GM18868 (cell line): ENCODE data around the gene B9D1.

ENCODE experiments used
- ATAC-seq: cut with Tn5 transposase; IDR thresholded peaks from one replicate; pipeline ENCODE4 v1.9.1; 2021; ENCODE audit warnings: mild to moderate bottlenecking, moderate library complexity; ENCODE audit not compliant: unreplicated experiment

Gene B9D1

DNA sequence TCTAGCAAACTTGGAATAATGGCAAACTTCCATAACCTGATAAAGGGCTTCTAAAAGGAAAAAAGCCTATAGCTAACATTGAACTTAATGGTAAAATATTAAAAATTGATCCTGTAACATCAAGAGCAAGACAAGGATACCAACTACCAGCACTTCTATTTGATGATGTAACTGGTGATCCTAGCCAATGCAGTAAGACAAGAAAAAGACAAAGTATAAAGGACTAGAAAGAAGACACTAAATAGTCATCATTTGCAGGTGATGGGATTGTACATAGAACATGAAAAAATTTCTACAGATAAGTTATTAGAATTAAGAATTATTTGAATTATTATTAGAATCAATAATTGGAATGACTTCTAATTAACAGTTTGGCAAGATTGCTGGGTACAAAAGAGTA lies 37.0 kb downstream of the B9D1 start:
- no peak for ATAC-seq

DNA sequence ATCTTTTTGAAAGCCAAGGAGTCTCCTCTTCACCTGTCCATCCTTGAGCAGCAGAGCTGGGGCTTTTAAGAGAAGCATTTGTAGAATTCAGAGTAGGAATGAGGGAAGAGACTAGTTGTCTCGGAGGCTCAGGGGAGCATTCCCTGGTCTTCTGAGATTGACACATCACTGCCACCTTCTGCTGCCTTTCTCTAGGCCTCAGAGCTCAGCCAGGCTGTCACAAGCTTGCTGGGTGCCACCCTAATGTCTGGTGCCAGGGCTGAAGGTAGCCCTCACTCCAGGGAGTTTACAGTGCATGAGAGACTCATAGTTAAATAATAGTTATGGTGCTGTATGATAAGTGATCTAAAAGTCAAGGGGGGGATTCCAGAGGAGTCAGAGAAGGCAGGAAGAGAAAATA lies 39.7 kb downstream of the B9D1 start:
- ATAC-seq, result no peak

DNA sequence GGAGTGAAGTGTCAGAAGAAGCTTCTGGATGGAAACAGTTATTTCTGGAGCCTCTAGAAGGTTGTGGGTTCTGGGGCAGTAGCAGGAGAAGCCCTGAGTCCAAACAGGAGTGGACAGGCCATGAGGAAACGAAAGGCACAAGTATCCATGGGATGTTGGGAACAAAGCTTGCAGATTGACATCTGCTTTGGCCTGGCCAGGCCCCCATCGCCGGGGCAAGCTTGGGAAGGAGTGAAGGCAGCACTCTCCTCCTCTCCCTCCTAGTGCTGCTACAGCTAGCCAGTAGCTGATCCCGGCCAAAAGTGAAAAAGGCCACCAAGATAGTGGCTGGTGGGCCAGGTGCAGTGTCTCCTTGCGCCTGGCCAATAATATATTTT lies 40.4 kb downstream of the B9D1 start:
- no peak for ATAC-seq

GRCh38 chr17:19321481-19322128 lies 40.9 kb downstream of the B9D1 start:
- no peak for ATAC-seq

DNA sequence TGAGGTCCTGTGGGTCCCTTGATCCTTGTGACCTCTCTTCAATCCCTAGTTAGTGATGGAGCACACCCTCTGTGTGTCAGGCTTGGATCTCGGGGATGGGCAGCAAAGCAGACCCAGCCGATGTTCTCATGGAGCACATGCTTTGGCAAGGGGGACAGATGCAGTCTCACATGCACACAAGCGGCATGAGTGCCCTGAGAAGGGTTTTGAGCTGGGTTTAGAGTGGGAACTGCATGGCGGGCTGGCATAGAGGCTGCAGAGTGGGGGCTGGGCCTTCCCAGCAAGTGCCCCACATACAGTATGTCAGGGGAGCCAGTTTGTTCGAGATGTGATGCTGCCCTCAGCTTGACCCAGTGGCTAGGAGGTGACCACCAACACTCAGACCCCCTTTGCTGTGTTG lies 41.6 kb downstream of the B9D1 start:
- ATAC-seq, result no peak

- no peak for ATAC-seq
These were observed 42.6 kb downstream of the B9D1 start for GRCh38 chr17:19319771-19320505.

GRCh38 chr17:19318611-19319010 lies 43.9 kb downstream of the B9D1 start:
- no peak for ATAC-seq

DNA sequence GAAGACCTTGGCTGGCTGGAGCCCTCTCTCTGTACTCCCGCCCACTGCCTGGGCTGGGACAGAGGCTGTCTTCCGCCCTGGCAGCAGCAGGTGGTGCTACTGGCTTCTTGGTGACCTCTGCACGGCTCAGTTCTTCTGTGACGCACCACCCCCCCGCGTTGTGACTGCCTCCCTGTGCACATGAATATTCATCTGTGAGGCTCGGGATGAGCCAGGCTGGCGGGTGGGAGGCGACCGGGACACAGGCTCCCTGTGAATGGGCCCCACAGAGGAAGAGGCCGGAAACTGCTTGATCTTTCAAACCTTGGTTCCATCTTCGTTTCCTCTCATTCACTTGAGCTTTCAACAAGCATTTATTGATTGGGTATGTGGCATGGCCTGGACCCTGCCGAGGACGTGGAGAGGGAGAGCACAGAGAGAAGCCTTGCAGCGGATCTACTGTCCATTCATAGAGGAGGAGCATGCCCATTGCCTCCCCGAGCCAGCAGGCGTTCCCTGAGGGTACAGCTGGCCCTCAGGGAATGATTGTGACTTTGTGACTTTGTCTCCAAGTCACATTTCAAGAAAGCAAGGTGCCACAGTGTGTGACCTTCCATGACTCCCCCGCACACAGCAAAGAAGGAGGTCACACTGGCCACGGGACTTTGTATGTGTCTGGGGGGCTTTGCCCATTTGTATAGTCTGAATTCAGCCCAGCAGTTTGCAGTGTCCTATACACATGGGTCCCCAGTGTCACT lies 45.0 kb downstream of the B9D1 start:
- peak; percentile 74 for ATAC-seq

DNA sequence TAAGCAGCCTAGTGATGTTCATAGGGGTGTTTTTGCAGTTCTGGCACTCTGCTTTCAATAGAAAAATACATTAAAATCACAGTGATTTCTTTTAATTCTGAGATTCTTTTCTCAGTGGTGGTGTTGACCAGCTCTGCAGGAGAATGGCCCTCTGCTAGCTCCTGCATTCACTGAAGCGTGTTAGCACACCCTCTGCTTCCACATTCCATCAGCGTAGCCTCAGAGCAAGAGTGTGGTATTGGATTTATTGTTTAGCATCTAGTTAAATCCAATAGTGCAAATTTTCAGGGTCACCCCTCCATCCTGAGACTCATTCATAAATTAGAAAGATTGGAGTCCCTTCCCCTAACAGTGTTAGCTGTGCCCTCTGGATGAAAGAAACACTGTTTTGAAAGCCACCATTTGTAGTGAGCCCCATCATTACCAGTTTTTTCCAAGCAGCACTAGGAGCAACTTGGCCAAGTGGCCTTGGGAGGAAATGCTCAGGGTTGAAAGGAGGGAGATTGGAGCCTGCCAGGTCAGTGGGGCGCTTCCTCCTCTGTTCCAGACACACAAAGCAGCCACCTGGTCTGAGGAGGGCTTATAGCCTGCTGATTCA lies 45.7 kb downstream of the B9D1 start:
- ATAC-seq, result no peak

- ATAC-seq, result no peak
These were observed 47.4 kb downstream of the B9D1 start for GRCh38 chr17:19315104-19315503.

DNA sequence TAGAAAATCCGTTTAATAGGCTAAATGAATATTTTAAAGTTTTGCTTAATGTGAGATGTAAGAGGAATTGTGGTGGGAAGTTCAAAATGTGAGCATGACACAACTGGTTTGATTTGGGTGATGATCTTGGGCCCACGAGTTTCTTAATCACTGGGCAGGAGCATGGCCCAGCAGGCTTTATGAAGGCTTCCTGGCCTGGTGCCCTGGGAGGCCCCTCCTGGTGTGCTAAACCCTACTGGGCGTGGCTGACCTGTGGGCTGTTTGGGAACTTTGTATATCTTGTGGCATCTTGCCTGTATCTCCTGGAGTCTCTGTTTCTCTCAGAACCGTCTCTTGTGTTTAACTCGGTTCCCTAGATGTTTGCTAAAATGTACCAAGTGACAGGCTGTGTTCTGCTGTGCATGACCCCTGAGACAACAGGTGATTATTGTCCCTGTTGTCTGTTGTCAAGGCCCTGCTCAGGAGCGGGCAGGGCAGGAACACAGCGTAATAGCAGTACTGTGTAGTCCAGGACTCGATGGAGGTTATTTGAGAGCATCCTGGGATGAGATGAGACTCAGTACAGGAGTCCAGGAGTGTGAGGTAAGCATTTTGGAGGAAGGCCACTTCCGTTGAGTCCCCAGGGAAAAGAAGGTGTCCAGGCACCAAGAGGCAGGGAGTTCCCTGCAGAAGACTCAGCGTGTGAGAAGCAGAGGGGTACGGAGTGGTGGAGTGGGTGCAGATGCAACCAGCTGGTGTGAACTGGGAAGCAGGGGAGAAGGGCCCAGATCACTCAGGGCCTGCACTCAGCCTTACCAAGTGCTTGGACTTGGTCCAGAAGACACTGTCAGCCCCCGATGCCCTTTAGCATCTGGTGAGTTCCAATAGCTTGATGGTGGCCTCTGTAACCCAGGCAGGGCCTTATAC lies 48.5 kb downstream of the B9D1 start:
- ATAC-seq, result no peak

- ATAC-seq, result no peak
These were observed 49.3 kb downstream of the B9D1 start for GRCh38 chr17:19313066-19313745.

- ATAC-seq, result no peak
These were observed 50.1 kb downstream of the B9D1 start for GRCh38 chr17:19312406-19312805.

GRCh38 chr17:19311421-19312215 lies 50.9 kb downstream of the B9D1 start:
- ATAC-seq, result no peak

GRCh38 chr17:19311016-19311415 lies 51.5 kb downstream of the B9D1 start:
- no peak for ATAC-seq

DNA sequence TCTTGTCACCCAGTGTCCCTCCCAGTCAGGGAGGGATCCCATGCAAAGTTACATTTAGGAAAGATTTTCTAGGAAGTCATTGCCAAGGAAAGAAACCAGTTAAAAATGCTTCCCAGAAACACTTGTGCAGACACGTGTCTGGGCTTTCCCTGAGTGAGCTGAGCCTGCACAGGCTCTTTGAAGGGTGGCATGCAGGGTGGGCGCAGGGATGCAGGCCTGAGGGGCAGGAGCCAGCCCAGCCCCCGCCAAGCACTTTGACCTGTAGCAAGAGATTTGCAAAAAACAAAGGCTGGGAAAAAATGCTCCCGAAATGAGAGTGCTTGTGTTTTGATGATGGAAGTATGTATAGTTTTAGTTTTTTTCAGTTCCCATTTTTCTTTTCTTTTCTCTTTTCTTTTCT lies 52.4 kb downstream of the B9D1 start:
- no peak for ATAC-seq

DNA sequence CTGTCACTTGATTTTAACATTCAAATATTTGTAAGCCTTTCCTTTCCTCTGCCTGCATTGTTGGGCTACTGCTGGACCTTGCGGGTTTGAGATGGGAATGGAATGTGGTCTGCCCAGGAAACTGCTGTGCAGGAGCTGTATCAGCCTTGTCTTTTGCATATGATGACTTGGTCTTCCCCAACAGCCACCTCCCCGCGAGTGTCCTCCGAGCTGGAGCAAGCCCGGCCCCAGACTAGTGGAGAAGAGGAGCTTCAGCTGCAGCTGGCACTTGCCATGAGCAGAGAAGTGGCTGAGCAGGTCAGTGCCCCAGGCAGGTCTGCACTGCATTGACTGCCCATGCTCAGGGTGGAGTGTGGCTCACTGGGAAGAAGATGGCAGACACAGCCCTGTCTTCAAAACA lies 52.8 kb downstream of the B9D1 start:
- no peak for ATAC-seq

DNA sequence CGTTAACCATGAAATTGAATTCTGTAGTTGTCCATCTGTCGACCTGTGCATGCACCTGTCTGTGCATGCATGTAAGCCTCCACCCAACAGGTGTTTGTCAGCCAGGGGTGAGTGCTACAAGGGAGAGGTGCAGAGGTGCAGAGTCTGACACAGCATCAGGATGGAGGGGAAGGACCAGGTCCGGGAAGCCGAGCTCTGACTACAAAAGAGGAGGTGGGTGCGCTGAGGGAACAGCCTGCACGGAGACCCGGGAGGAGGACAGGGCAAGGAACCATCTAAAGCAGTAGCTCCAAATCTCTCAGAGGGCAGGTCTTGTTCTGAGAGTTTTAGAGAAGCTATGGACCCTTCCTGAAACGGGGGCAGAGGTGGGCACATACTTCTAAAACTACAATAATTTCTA lies 54.1 kb downstream of the B9D1 start:
- ATAC-seq, result no peak

DNA sequence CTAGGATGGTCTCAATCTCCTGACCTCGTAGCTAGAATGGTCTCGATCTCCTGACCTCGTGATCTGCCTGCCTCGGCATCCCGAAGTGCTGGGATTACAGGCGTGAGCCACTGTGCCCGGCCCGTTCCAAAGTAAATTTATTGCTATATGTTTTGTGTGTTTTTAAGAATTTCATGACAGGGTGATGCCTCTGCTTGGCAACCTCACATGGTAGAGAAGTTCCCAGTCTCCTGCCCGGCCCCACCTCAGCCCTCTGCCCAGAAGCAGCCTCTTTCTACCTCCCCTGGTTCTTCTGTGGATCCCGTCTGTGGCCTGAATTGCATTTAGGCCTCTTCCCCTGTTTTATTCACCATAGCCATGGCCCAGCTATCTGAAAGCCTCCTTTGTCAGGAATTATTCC lies 55.0 kb downstream of the B9D1 start:
- no peak for ATAC-seq
